Glutamatergic neuron (in vitro differentiated cells): Measurements from ENCODE around the gene ALKBH6. TPM values are rescaled to one million over a fixed set of nuclear protein-coding genes. Genes with fewer than 3 reads are reported as not detected.

Experiments used
- DNase-seq: peaks from one replicate; pipeline ENCODE4 v3.0.0; 2022
- H3K27ac Mint-ChIP-seq: one replicate; pipeline ENCODE4 v1.8.0; 2020; ENCODE audit warnings: mild to moderate bottlenecking, mixed read lengths, inconsistent platforms; ENCODE audit not compliant: unreplicated experiment
- H3K27me3 Mint-ChIP-seq: one replicate; pipeline ENCODE4 v1.8.0; 2020; ENCODE audit warnings: mild to moderate bottlenecking, moderate library complexity, mixed read lengths, inconsistent platforms; ENCODE audit not compliant: unreplicated experiment
- H3K36me3 Mint-ChIP-seq: one replicate; pipeline ENCODE4 v1.8.0; 2020; ENCODE audit warnings: mild to moderate bottlenecking, mixed read lengths, inconsistent platforms; ENCODE audit not compliant: unreplicated experiment
- H3K4me1 Mint-ChIP-seq: one replicate; pipeline ENCODE4 v1.8.0; 2020; ENCODE audit warnings: mild to moderate bottlenecking, low read depth, mixed read lengths, inconsistent platforms; ENCODE audit not compliant: unreplicated experiment
- H3K4me3 Mint-ChIP-seq: one replicate; pipeline ENCODE4 v1.8.0; 2020; ENCODE audit warnings: mild to moderate bottlenecking, mixed read lengths, inconsistent platforms; ENCODE audit not compliant: unreplicated experiment
- H3K9me3 Mint-ChIP-seq: one replicate; pipeline ENCODE4 v1.8.0; 2020; ENCODE audit warnings: mild to moderate bottlenecking, moderate library complexity, mixed read lengths, inconsistent platforms; ENCODE audit not compliant: unreplicated experiment
- CTCF ChIP-seq: fragments of 200-600 bp; sonication (generic); IDR thresholded peaks from one replicate; pipeline ENCODE4 v1.5.0; 2021; ENCODE audit not compliant: partially characterized antibody, unreplicated experiment
- total RNA-seq: library from RNA; stranded (reverse); fragmentation: NEBNext Ultra II Directional; extraction: Animal tissue kit (Norgen Biotek cat#: 25700); gene quantifications from one replicate; pipeline ENCODE4 v1.2.1, GENCODE V29; 2021; ENCODE audit not compliant: unreplicated experiment

ALKBH6 gene
- total RNA-seq, 1 donor from 2014 or later, result 29.5 TPM

DNA sequence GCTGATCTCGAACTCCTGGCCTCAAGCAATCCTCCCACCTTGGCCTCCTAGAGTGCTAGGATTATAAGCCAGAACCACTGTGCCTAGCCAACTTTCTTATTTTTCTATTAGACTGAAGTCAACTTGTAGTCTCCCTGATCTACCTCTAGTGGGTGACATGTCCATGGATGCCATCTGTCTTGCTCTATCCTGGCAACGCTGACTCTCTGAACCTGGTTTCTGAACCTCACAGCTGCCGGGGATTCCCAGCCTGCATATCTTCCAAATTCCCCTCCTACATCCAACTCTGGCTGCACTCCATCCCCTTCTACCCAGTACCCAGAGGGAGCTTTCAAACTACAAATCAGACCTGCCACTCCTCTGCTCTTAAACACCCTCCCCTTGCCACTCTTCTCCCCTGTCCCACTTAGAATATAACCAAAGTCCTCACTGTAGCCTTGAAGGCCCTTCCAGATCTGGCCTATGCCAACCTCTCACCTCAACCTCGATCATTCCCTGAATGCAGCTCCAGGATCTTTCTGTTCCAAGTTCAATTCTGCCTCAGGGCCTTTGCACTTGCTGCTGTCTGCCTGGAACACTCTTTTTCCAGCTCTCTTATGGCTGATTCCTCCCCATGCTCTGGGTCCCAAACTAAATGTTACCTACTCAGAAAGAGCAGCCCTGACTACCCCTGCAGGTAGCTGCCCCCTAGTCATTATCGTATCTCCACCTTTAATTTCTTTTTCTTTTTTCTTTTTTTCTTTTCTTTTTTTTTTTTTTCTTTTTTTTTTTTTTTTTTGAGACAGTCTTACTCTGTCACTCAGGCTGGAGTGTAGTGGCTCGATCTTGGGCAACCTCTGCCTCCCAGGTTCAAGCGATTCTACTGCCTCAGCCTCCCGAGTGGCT is 16.5 kb upstream of the ALKBH6 start:
- peaks cover 3% of the 10 kb centered on the region for H3K4me1 Mint-ChIP-seq
- no peak for DNase-seq
- H3K36me3 Mint-ChIP-seq, result no peaks in the 10 kb centered on the region
- peaks cover 12% of the 10 kb centered on the region for H3K27me3 Mint-ChIP-seq
- peaks cover 5% of the 10 kb centered on the region for H3K9me3 Mint-ChIP-seq
- no peak for TF ChIP-seq CTCF
- no peak overlapping the region for H3K27ac Mint-ChIP-seq
- H3K4me3 Mint-ChIP-seq, result peak overlapping the region; percentile 14

DNA sequence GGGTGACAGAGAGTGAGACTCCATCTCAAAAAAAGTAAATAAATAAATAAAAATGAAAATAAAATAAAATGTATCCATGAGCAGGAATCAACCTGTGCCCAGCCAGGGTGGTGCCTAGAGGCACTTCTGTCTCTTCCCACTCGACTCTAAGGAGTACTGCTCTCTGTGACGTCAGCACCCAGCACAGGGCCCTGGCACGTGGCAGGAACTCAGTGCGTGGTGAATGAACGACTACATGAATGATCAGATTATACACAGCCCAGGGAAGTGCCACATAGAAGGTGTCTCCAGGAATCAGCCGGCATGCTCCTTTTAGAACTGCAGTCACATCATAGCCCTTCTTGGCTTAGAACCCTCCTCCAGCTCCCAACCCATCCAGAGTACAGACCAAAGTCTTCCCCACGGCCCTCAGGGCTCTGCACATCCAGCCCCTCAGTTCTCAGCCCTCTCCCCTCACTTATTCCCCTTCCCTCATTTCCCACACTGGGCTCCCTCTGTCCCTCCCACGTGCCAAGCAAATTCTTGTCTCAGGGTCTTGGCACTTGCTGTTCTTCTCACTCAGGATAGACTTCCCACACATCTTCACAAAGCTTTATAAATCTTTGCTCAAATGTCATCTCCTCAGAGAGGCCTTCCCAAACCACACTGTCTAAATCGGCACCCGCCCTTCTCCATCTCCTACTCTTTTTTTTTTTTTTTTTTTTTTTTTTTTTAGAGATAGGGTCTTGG is 14.5 kb upstream of the ALKBH6 start:
- Mint-ChIP-seq H3K27ac (no peak overlapping the region), H3K9me3 (peaks cover 2% of the 10 kb centered on the region), H3K4me1 (peaks cover 3% of the 10 kb centered on the region), H3K4me3 (no peak overlapping the region), H3K27me3 (peaks cover 11% of the 10 kb centered on the region), H3K36me3 (peaks cover 4% of the 10 kb centered on the region)
- no peak for TF ChIP-seq CTCF
- no peak for DNase-seq

DNA sequence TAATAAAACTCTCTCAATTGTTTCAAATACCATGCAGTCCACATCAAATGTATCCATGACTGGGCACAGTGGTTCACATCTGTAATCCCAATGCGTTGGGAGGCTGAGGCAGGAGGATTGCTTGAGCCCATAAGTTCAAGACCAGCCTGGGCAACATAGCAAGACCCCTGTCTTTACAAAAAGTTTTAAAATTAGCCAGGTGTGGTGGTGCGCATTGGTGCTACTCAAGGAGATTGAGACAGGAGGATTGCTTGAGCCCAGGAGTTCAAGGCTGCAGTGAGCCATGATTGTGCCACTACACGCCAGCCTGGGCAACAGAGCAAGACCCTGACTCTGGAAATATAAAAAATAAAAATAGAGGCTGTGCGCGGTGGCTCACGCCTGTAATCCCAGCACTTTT is 13.7 kb upstream of the ALKBH6 start:
- Mint-ChIP-seq H3K9me3 (no peaks in the 10 kb centered on the region), H3K36me3 (peaks cover 7% of the 10 kb centered on the region), H3K4me3 (no peak overlapping the region), H3K4me1 (peaks cover 3% of the 10 kb centered on the region), H3K27ac (no peak overlapping the region), H3K27me3 (peaks cover 14% of the 10 kb centered on the region)
- TF ChIP-seq CTCF, result no peak
- DNase-seq, result no peak

GRCh38 chr19:36026091-36026876 is 12.3 kb upstream of the ALKBH6 start:
- Mint-ChIP-seq H3K27me3 (peaks cover 13% of the 10 kb centered on the region), H3K27ac (no peak overlapping the region), H3K36me3 (peaks cover 7% of the 10 kb centered on the region), H3K4me3 (no peak overlapping the region), H3K4me1 (peaks cover under 1% of the 10 kb centered on the region), H3K9me3 (no peaks in the 10 kb centered on the region)
- TF ChIP-seq CTCF, result no peak
- no peak for DNase-seq
